Esophagus muscularis mucosa (tissue), 4 donors: ENCODE results near the gene ENTPD6. TPM values are rescaled to one million over a fixed set of nuclear protein-coding genes. Genes with fewer than 3 reads are reported as not detected.
A peak's percentile ranks its signal among the peaks of the same experiment; 100 is the strongest.

Source experiments
- DNase-seq: peaks from one replicate; pipeline ENCODE4 v3.0.0-alpha.2; 2017; ENCODE audit errors: extremely low spot score
- H3K27ac ChIP-seq, 4 donors: fragments of 200-600 bp; sonication (generic); replicated peaks in 1 of 4; 1 replicate in 3 of 4; 2 replicates in 1 of 4; pipeline ENCODE4 v1.5.1; 2016 to 2019; ENCODE audit warnings: mild to moderate bottlenecking in 1 of 4
- H3K27me3 ChIP-seq, 4 donors: fragments of 200-600 bp; sonication (generic); one replicate each; pipeline versions ENCODE4 v1.5.1 to v1.6.0; 2016 to 2019
- H3K36me3 ChIP-seq, 4 donors: fragments of 200-600 bp; sonication (generic); one replicate each; pipeline ENCODE4 v1.5.1; 2016 to 2019
- H3K4me1 ChIP-seq, 4 donors: fragments of 200-600 bp; sonication (generic); one replicate each; pipeline ENCODE4 v1.5.1; 2016 to 2019
- H3K4me3 ChIP-seq, 4 donors: fragments of 200-600 bp; sonication (generic); 1 replicate in 2 of 4; 2 replicates in 2 of 4; pipeline ENCODE4 v1.5.1; 2016 to 2019; ENCODE audit warnings: mild to moderate bottlenecking in 4 of 4, moderate library complexity in 1 of 4
- H3K9me3 ChIP-seq, 4 donors: fragments of 200-600 bp; sonication (generic); 1 replicate in 3 of 4; 2 replicates in 1 of 4; pipeline ENCODE4 v1.5.1; 2016 to 2019
- CTCF ChIP-seq, 3 experiments: fragments of 200-600 bp in 2 of 3; fragments of 450-650 bp in 1 of 3; sonication (generic) in 2 of 3; IDR thresholded peaks; one replicate each; pipeline ENCODE4 v1.5.1; 2017 to 2019; ENCODE audit warnings: antibody characterized with exemption in 3 of 3, mild to moderate bottlenecking in 2 of 3, moderate library complexity in 1 of 3
- EP300 ChIP-seq: sonication (generic); formaldehyde crosslinking; IDR thresholded peaks from one replicate; pipeline ENCODE4 v1.6.1; 2017; ENCODE audit warnings: antibody characterized with exemption
- POLR2A ChIP-seq: fragments of 450-650 bp; IDR thresholded peaks from one replicate; pipeline ENCODE4 v1.6.1; 2017; ENCODE audit warnings: antibody characterized with exemption, moderate library complexity, mild to moderate bottlenecking, low read depth
- POLR2AphosphoS5 ChIP-seq, 2 donors: sonication (generic); formaldehyde crosslinking; IDR thresholded peaks; one replicate each; pipeline ENCODE4 v1.6.1; 2017; ENCODE audit warnings: antibody characterized with exemption in 2 of 2
- WGBS: methylation state at CpG from one replicate; pipeline ENCODE4 v1.1.5; 2018; 5-methylcytosine and 5-hydroxymethylcytosine counted together
- intact Hi-C: fragments of 100-400 bp; cut with DNase I; formaldehyde crosslinking; loops from one replicate; pipeline ENCODE4 v1.15.1; 2023
- total RNA-seq, 4 donors: library from RNA; depleted of rRNA; stranded (reverse); fragments of >200 nt; gene quantifications; one replicate each; pipeline versions ENCODE4 v1.1.0 to v1.2.1, GENCODE V29; 2016

ENTPD6 gene
- total RNA-seq, 4 donors from 2014 or later: 39.0 to 44.1 (median 43.5) TPM

GRCh38 chr20:25242231-25242630 is 46.7 kb downstream of the ENTPD6 start:
- peaks cover 21 to 43% (median 39%) of the 10 kb centered on the region in 4 donors for H3K4me1 ChIP-seq
- DNase-seq: no peak
- H3K9me3 ChIP-seq: no peaks in the 10 kb centered on the region
- no peak overlapping the region for H3K4me3 ChIP-seq
- H3K27ac ChIP-seq: no peak overlapping the region
- intact Hi-C loops: loop anchor here (10.0 kb wide), 1 partner anchor 247 kb away; the partner anchor contains the start of gene APMAP
- TF ChIP-seq EP300: no peak
- no peaks in the 10 kb centered on the region for H3K27me3 ChIP-seq
- 94% methylated on average over 10 of the region's 10 CpGs for WGBS
- no peaks in the 10 kb centered on the region for H3K36me3 ChIP-seq

GRCh38 chr20:25243416-25243979 is 48.0 kb downstream of the ENTPD6 start:
- Histone ChIP-seq H3K4me1 (peaks cover 12 to 35% (median 29%) of the 10 kb centered on the region in 4 donors), H3K9me3 (no peaks in the 10 kb centered on the region), H3K27me3 (no peaks in the 10 kb centered on the region), H3K27ac (no peak overlapping the region), H3K36me3 (no peaks in the 10 kb centered on the region), H3K4me3 (no peak overlapping the region)
- no peak for TF ChIP-seq CTCF (IDR thresholded peaks at IDR 0.05)
- TF ChIP-seq POLR2A: no peak
- no peak for TF ChIP-seq EP300
- TF ChIP-seq POLR2AphosphoS5 (IDR thresholded peaks at IDR 0.05): no peak
- no peak for DNase-seq
- intact Hi-C loops: loop anchor here (10.0 kb wide), 1 partner anchor 249 kb away; the partner anchor contains the start of gene APMAP

GRCh38 chr20:25244976-25245375 is 49.5 kb downstream of the ENTPD6 start:
- intact Hi-C loops: loop anchor here (5.0 to 10.0 kb wide), 3 partner anchors 48 to 250 kb away; partner anchors contain the start of genes ACSS1, APMAP and ENTPD6
- H3K27ac ChIP-seq: no peak overlapping the region
- no peaks in the 10 kb centered on the region for H3K36me3 ChIP-seq
- TF ChIP-seq CTCF (IDR thresholded peaks at IDR 0.05) (no peak), POLR2A (no peak)
- no peaks in the 10 kb centered on the region for H3K9me3 ChIP-seq
- no peak for DNase-seq
- WGBS: 97% methylated on average over 5 of the region's 5 CpGs
- no peak overlapping the region for H3K4me3 ChIP-seq
- peaks cover 18 to 33% (median 21%) of the 10 kb centered on the region in 4 donors for H3K4me1 ChIP-seq
- no peaks in the 10 kb centered on the region for H3K27me3 ChIP-seq

GRCh38 chr20:25245461-25245860 is 49.9 kb downstream of the ENTPD6 start:
- no peak for TF ChIP-seq POLR2AphosphoS5 (IDR thresholded peaks at IDR 0.05)
- no peak for TF ChIP-seq POLR2A
- TF ChIP-seq CTCF (IDR thresholded peaks at IDR 0.05): no peak
- TF ChIP-seq EP300: no peak
- 94% methylated on average over 1 of the region's 1 CpG for WGBS
- no peak overlapping the region for H3K4me3 ChIP-seq
- intact Hi-C loops: loop anchor here (5.0 to 10.0 kb wide), 3 partner anchors 48 to 251 kb away; partner anchors contain the start of genes ACSS1, APMAP and ENTPD6
- peaks cover 19 to 35% (median 23%) of the 10 kb centered on the region in 4 donors for H3K4me1 ChIP-seq
- H3K27me3 ChIP-seq: no peaks in the 10 kb centered on the region
- DNase-seq: no peak
- no peaks in the 10 kb centered on the region for H3K9me3 ChIP-seq
- H3K27ac ChIP-seq: no peak overlapping the region
- H3K36me3 ChIP-seq: no peaks in the 10 kb centered on the region

GRCh38 chr20:25246182-25246999 is 50.9 kb downstream of the ENTPD6 start:
- Histone ChIP-seq H3K27ac (peak overlapping the region; percentile 96 to 99 (median 98)), H3K9me3 (no peaks in the 10 kb centered on the region), H3K36me3 (no peaks in the 10 kb centered on the region), H3K4me3 (peak overlapping the region; percentile 95 to 98 (median 96)), H3K27me3 (no peaks in the 10 kb centered on the region), H3K4me1 (peaks cover 26 to 44% (median 33%) of the 10 kb centered on the region in 4 donors)
- intact Hi-C loops: loop anchor here (5.0 to 10.0 kb wide), 3 partner anchors 49 to 252 kb away; partner anchors contain the start of genes ACSS1, APMAP and ENTPD6
- DNase-seq: no peak
- TF ChIP-seq POLR2A: no peak
- no peak for TF ChIP-seq CTCF (IDR thresholded peaks at IDR 0.05)
- TF ChIP-seq POLR2AphosphoS5 (IDR thresholded peaks at IDR 0.05): no peak
- TF ChIP-seq EP300: no peak
- WGBS: 83% methylated on average over 9 of the region's 9 CpGs
